GM10266 (cell line): ENCODE measurements around the gene FHDC1.

Experiments used
- DNase-seq: peaks from one replicate; pipeline ENCODE4 v3.0.0; 2012; ENCODE audit errors: extremely low spot score
- CTCF ChIP-seq: IDR thresholded peaks from 2 replicates; pipeline ENCODE4 v1.5.1; 2012; ENCODE audit warnings: mild to moderate bottlenecking, low read depth; ENCODE audit not compliant: control insufficient read depth, insufficient read depth; ENCODE audit errors: missing control alignments

FHDC1 gene

GRCh38 chr4:152921284-152921683 lies 14.8 kb upstream of the FHDC1 start:
- no peak for TF ChIP-seq CTCF
- no peak for DNase-seq

GRCh38 chr4:152925851-152926250 lies 10.3 kb upstream of the FHDC1 start:
- no peak for TF ChIP-seq CTCF

GRCh38 chr4:152926959-152927358 lies 9.2 kb upstream of the FHDC1 start:
- no peak for DNase-seq
- no peak for TF ChIP-seq CTCF

More at GRCh38 chr4:152925851-152926250, 10.3 kb upstream of the FHDC1 start:
- DNase-seq, result no peak

GRCh38 chr4:152927737-152928136 lies 8.4 kb upstream of the FHDC1 start:
- TF ChIP-seq CTCF, result no peak
- no peak for DNase-seq

- no peak for DNase-seq
- no peak for TF ChIP-seq CTCF
Observed at GRCh38 chr4:152928286-152928685, 7.8 kb upstream of the FHDC1 start.

GRCh38 chr4:152929888-152930287 lies 6.2 kb upstream of the FHDC1 start:
- no peak for TF ChIP-seq CTCF
- DNase-seq, result no peak

GRCh38 chr4:152935143-152935542 lies 980 bp upstream of the FHDC1 start:
- TF ChIP-seq CTCF, result peak; percentile 23

More at GRCh38 chr4:152935143-152935542, 980 bp upstream of the FHDC1 start:
- DNase-seq, result peak; percentile 49
